ENCODE measurements around the gene VPREB3. TPM values are rescaled to one million over a fixed set of nuclear protein-coding genes. Genes with fewer than 3 reads are reported as not detected.

The VPREB3 gene
- total and polyA plus RNA-seq, 4 donors: 0.69 to 3.2 (median 1.8) TPM; not detected in 1

DNA sequence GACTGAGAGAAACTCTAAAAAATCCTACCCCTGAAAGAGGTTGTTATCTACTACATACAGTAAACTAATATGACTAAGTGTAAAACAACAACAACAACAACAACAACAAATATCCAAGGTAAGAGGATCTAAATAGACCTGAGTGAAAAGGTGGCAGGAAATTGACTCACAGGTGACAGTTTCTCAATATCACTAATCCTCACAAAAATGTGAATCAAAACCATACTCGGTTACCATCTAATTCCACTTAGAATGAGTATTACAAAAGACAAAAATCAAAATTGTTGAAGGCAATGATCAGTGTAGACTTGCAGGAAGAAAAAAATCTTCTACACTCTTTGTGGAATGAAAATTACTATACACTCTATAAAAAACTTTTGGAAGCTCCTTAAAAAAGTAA lies 46.0 kb downstream of the VPREB3 start:
- H3K4me1 ChIP-seq (ENCODE audit: control insufficient read depth in 4 of 4, insufficient read depth in 4 of 4, low read length in 3 of 4): no peaks in the 10 kb centered on the region
- no peak overlapping the region for H3K4me3 ChIP-seq (ENCODE audit: low read depth in 1 of 3, low read length in 3 of 3)
- no peak for TF ChIP-seq JUND (IDR thresholded peaks at IDR 0.05)
- TF ChIP-seq, protein P1, sequence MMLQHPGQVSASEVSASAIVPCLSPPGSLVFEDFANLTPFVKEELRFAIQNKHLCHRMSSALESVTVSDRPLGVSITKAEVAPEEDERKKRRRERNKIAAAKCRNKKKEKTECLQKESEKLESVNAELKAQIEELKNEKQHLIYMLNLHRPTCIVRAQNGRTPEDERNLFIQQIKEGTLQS (IDR thresholded peaks at IDR 0.05): no peak
- TF ChIP-seq, protein P2, sequence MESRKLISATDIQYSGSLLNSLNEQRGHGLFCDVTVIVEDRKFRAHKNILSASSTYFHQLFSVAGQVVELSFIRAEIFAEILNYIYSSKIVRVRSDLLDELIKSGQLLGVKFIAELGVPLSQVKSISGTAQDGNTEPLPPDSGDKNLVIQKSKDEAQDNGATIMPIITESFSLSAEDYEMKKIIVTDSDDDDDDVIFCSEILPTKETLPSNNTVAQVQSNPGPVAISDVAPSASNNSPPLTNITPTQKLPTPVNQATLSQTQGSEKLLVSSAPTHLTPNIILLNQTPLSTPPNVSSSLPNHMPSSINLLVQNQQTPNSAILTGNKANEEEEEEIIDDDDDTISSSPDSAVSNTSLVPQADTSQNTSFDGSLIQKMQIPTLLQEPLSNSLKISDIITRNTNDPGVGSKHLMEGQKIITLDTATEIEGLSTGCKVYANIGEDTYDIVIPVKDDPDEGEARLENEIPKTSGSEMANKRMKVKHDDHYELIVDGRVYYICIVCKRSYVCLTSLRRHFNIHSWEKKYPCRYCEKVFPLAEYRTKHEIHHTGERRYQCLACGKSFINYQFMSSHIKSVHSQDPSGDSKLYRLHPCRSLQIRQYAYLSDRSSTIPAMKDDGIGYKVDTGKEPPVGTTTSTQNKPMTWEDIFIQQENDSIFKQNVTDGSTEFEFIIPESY (IDR thresholded peaks at IDR 0.05): no peak
- TF ChIP-seq SP1 (IDR thresholded peaks at IDR 0.05): no peak
- no peak for TF ChIP-seq FOXA2 (IDR thresholded peaks at IDR 0.05)
- H3K27ac ChIP-seq (ENCODE audit: low read depth in 1 of 2, low read length in 2 of 2): no peak overlapping the region
- WGBS: 90% methylated on average over 1 of the region's 1 CpG
- no peak for DNase-seq (ENCODE audit: low spot score)
- no peaks in the 10 kb centered on the region for H3K9me3 ChIP-seq (ENCODE audit: control insufficient read depth in 4 of 4, low read length in 3 of 4)
- no peak overlapping the region for H3K9ac ChIP-seq (ENCODE audit: low read depth in 1 of 2, low read length in 2 of 2)
- peaks cover 7 to 75% (median 58%) of the 10 kb centered on the region in 4 donors for H3K36me3 ChIP-seq (ENCODE audit: control insufficient read depth in 4 of 4, insufficient read depth in 3 of 4, low read depth in 1 of 4, low read length in 3 of 4)
- no peaks in the 10 kb centered on the region for H3K27me3 ChIP-seq (ENCODE audit: control insufficient read depth in 4 of 4, insufficient read depth in 4 of 4, low read length in 3 of 4)

DNA sequence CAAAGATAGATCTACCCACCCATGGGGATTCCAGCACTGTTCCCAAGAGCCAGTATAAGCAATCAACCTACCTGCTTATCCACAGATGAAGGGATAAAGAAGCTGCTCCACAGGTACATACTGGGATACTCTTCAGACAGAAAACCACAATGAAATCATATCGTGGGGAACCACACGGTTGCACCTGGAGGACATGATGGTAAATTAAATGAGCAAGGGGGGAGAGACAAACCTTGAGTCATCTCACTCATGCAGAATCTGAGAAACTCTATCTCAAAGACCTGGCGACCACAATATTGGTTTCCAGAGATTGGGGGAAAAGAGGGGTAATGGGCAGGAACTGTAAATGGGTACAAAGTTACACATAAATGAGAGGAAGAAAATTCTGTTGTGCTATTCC lies 48.9 kb downstream of the VPREB3 start:
- Histone ChIP-seq H3K36me3 (ENCODE audit: control insufficient read depth in 4 of 4, insufficient read depth in 3 of 4, low read depth in 1 of 4, low read length in 3 of 4) (peaks cover 2 to 78% (median 60%) of the 10 kb centered on the region in 4 donors), H3K9me3 (ENCODE audit: control insufficient read depth in 4 of 4, low read length in 3 of 4) (no peaks in the 10 kb centered on the region), H3K9ac (ENCODE audit: low read depth in 1 of 2, low read length in 2 of 2) (no peak overlapping the region), H3K4me1 (ENCODE audit: control insufficient read depth in 4 of 4, insufficient read depth in 4 of 4, low read length in 3 of 4) (no peaks in the 10 kb centered on the region), H3K27ac (ENCODE audit: low read depth in 1 of 2, low read length in 2 of 2) (no peak overlapping the region), H3K27me3 (ENCODE audit: control insufficient read depth in 4 of 4, insufficient read depth in 4 of 4, low read length in 3 of 4) (no peaks in the 10 kb centered on the region), H3K4me3 (ENCODE audit: low read depth in 1 of 3, low read length in 3 of 3) (no peak overlapping the region)
- TF ChIP-seq RAD21 (IDR thresholded peaks at IDR 0.05) (no peak), HNF4A (conservative IDR thresholded peaks at IDR 0.05) (no peak), GABPA (IDR thresholded peaks at IDR 0.05 in 1 of 2, conservative IDR thresholded peaks at IDR 0.05 in 1 of 2) (no peak), SP1 (IDR thresholded peaks at IDR 0.05) (no peak), RXRA (IDR thresholded peaks at IDR 0.05) (no peak), TAF1 (conservative IDR thresholded peaks at IDR 0.05) (no peak), JUND (IDR thresholded peaks at IDR 0.05) (no peak), NR2F2 (IDR thresholded peaks at IDR 0.05) (no peak), EGR1 (IDR thresholded peaks at IDR 0.05; ENCODE audit: low read depth in 2 of 2) (no peak), HNF4G (IDR thresholded peaks at IDR 0.05) (no peak), FOXA1 (IDR thresholded peaks at IDR 0.05) (no peak), YY1 (IDR thresholded peaks at IDR 0.05) (no peak), FOXA2 (IDR thresholded peaks at IDR 0.05) (no peak)
- TF ChIP-seq, protein P1 (IDR thresholded peaks at IDR 0.05): no peak
- TF ChIP-seq, protein P2 (IDR thresholded peaks at IDR 0.05): no peak
- TF ChIP-seq, protein P3, sequence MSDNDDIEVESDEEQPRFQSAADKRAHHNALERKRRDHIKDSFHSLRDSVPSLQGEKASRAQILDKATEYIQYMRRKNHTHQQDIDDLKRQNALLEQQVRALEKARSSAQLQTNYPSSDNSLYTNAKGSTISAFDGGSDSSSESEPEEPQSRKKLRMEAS (IDR thresholded peaks at IDR 0.05): no peak
- TF ChIP-seq, protein P4, sequence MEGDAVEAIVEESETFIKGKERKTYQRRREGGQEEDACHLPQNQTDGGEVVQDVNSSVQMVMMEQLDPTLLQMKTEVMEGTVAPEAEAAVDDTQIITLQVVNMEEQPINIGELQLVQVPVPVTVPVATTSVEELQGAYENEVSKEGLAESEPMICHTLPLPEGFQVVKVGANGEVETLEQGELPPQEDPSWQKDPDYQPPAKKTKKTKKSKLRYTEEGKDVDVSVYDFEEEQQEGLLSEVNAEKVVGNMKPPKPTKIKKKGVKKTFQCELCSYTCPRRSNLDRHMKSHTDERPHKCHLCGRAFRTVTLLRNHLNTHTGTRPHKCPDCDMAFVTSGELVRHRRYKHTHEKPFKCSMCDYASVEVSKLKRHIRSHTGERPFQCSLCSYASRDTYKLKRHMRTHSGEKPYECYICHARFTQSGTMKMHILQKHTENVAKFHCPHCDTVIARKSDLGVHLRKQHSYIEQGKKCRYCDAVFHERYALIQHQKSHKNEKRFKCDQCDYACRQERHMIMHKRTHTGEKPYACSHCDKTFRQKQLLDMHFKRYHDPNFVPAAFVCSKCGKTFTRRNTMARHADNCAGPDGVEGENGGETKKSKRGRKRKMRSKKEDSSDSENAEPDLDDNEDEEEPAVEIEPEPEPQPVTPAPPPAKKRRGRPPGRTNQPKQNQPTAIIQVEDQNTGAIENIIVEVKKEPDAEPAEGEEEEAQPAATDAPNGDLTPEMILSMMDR (IDR thresholded peaks at IDR 0.05; ENCODE audit: low read depth, low read length, missing input control): no peak
- DNase-seq (ENCODE audit: low spot score): no peak
- WGBS: 91% methylated on average over 3 of the region's 3 CpGs
